GM03348 (cell line): ENCODE results near the gene AUTS2.

Source experiments
- DNase-seq: peaks from one replicate; pipeline ENCODE4 v3.0.0; 2012; ENCODE audit warnings: low spot score

Gene AUTS2

GRCh38 chr7:70132852-70133690 is 534.8 kb downstream of the AUTS2 start:
- no peak for DNase-seq

GRCh38 chr7:70134029-70134770 is 535.9 kb downstream of the AUTS2 start:
- DNase-seq = no peak

- DNase-seq = no peak
Measured at GRCh38 chr7:70135656-70136055, 537.4 kb downstream of the AUTS2 start.

- DNase-seq = no peak
Measured at GRCh38 chr7:70137126-70137525, 538.9 kb downstream of the AUTS2 start.

GRCh38 chr7:70142247-70142932 is 544.1 kb downstream of the AUTS2 start:
- DNase-seq = no peak

- peak; percentile 62 for DNase-seq
Measured at GRCh38 chr7:70143075-70144044, 545.1 kb downstream of the AUTS2 start.

- DNase-seq = no peak
Measured at GRCh38 chr7:70148997-70149396, 550.7 kb downstream of the AUTS2 start.

GRCh38 chr7:70152313-70152712 is 554.0 kb downstream of the AUTS2 start:
- no peak for DNase-seq

GRCh38 chr7:70153933-70154332 is 555.7 kb downstream of the AUTS2 start:
- DNase-seq = no peak

GRCh38 chr7:70154521-70155180 is 556.4 kb downstream of the AUTS2 start:
- no peak for DNase-seq

- DNase-seq = no peak
Measured at GRCh38 chr7:70156057-70156456, 557.8 kb downstream of the AUTS2 start.

- no peak for DNase-seq
Measured at GRCh38 chr7:70159121-70159520, 560.8 kb downstream of the AUTS2 start.

- no peak for DNase-seq
Measured at GRCh38 chr7:70165477-70166170, 567.3 kb downstream of the AUTS2 start.

GRCh38 chr7:70171369-70171920 is 573.2 kb downstream of the AUTS2 start:
- DNase-seq = no peak

- DNase-seq = peak; percentile 35
Measured at GRCh38 chr7:70177166-70177565, 578.9 kb downstream of the AUTS2 start.

- DNase-seq = no peak
Measured at GRCh38 chr7:70178211-70178610, 579.9 kb downstream of the AUTS2 start.

- peak; percentile 25 for DNase-seq
Measured at GRCh38 chr7:70178787-70179186, 580.5 kb downstream of the AUTS2 start.

- DNase-seq = no peak
Measured at GRCh38 chr7:70182521-70182920, 584.2 kb downstream of the AUTS2 start.

- DNase-seq = no peak
Measured at GRCh38 chr7:70183278-70183677, 585.0 kb downstream of the AUTS2 start.
